ENCODE measurements around the gene LIN37. TPM values are rescaled to one million over a fixed set of nuclear protein-coding genes. Genes with fewer than 3 reads are reported as not detected.

The LIN37 gene
- total and polyA plus RNA-seq, 2 experiments from 2014 or later: 4.3 to 6.8 TPM

DNA sequence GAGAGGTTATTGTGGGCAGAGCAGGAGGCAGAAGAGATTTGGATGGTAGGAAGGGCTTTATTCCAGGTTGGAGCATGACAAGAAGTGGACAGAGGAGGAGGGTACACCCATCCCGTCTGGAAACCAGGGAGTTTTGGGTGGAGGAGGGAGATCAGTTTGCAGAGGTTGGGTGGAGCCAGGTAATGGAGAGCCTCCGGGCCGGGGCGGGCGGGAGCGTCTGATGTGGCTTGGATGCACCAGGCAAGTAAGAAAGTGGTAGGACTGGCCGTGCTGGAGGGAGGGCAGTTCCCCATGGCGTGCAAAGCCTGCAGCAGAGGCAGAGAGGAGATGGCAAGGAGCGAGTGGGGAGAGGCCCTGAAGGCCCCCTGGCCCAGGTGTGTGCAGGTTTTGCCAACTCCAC lies 17.0 kb upstream of the LIN37 start:
- Histone ChIP-seq H3K27ac (ENCODE audit: low read depth) (no peak overlapping the region), H2AFZ (no peak overlapping the region), H3K27me3 (ENCODE audit: insufficient read depth) (no peaks in the 10 kb centered on the region), H3K4me3 (no peak overlapping the region), H3K4me2 (no peak overlapping the region), H3K79me2 (replicated peaks; ENCODE audit: insufficient read depth) (no peaks in the 10 kb centered on the region), H3K9me2 (ENCODE audit: insufficient read depth) (no peaks in the 10 kb centered on the region), H3F3A (replicated peaks; ENCODE audit: low read depth) (no peaks in the 10 kb centered on the region), H3K4me1 (ENCODE audit: insufficient read depth) (no peaks in the 10 kb centered on the region), H3K36me3 (ENCODE audit: insufficient read depth) (peaks cover 6% of the 10 kb centered on the region; the same call in 1 of the 2 replicates), H4K20me1 (replicated peaks; ENCODE audit: insufficient read depth) (peaks cover 5% of the 10 kb centered on the region)
- Mint-ChIP-seq H3K4me1 (no peaks in the 10 kb centered on the region), H3K9me3 (no peaks in the 10 kb centered on the region; the same call in 2 of the 3 replicates), H3K27ac (no peak overlapping the region; the same call in 1 of the 2 replicates), H3K4me3 (no peak overlapping the region), H3K36me3 (ENCODE audit: low read depth) (peaks cover 70% of the 10 kb centered on the region), H3K27me3 (ENCODE audit: insufficient read depth, low read depth, poor library complexity) (peaks cover 12% of the 10 kb centered on the region)
- no peak for TF ChIP-seq ZNF114 (CRISPR knock-in tag; IDR thresholded peaks at IDR 0.05)
- TF ChIP-seq POLR2AphosphoS5 (IDR thresholded peaks at IDR 0.05; ENCODE audit: low read depth): no peak
- no peak for TF ChIP-seq STAT1 (IDR thresholded peaks at IDR 0.05; ENCODE audit: unreplicated experiment)
- TF ChIP-seq, protein P1, sequence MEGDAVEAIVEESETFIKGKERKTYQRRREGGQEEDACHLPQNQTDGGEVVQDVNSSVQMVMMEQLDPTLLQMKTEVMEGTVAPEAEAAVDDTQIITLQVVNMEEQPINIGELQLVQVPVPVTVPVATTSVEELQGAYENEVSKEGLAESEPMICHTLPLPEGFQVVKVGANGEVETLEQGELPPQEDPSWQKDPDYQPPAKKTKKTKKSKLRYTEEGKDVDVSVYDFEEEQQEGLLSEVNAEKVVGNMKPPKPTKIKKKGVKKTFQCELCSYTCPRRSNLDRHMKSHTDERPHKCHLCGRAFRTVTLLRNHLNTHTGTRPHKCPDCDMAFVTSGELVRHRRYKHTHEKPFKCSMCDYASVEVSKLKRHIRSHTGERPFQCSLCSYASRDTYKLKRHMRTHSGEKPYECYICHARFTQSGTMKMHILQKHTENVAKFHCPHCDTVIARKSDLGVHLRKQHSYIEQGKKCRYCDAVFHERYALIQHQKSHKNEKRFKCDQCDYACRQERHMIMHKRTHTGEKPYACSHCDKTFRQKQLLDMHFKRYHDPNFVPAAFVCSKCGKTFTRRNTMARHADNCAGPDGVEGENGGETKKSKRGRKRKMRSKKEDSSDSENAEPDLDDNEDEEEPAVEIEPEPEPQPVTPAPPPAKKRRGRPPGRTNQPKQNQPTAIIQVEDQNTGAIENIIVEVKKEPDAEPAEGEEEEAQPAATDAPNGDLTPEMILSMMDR (conservative IDR thresholded peaks at IDR 0.05; ENCODE audit: low read depth in 2 of 2): no peak
- no peak for TF ChIP-seq EZH2 (IDR thresholded peaks at IDR 0.05; ENCODE audit: low read depth, unreplicated experiment)
- TF ChIP-seq REST (IDR thresholded peaks at IDR 0.05; ENCODE audit: unreplicated experiment): no peak
- TF ChIP-seq NANOG (IDR thresholded peaks at IDR 0.05; ENCODE audit: borderline replicate concordance): no peak
- no peak for TF ChIP-seq JUNB (IDR thresholded peaks at IDR 0.05; ENCODE audit: unreplicated experiment)
- no peak for ATAC-seq
- DNase-seq (ENCODE audit: low spot score): no peak

- no peak overlapping the region for H3K27ac Mint-ChIP-seq
- H3K4me1 Mint-ChIP-seq: no peaks in the 10 kb centered on the region
- Histone ChIP-seq H3K79me2 (replicated peaks; ENCODE audit: insufficient read depth) (no peaks in the 10 kb centered on the region), H3K27ac (ENCODE audit: low read depth) (no peak overlapping the region), H3K4me3 (no peak overlapping the region), H3K4me2 (no peak overlapping the region), H4K20me1 (replicated peaks; ENCODE audit: insufficient read depth) (peaks cover 5% of the 10 kb centered on the region), H3K4me1 (ENCODE audit: insufficient read depth) (no peaks in the 10 kb centered on the region), H3K27me3 (ENCODE audit: insufficient read depth) (no peaks in the 10 kb centered on the region), H3K36me3 (ENCODE audit: insufficient read depth) (peaks cover 7% of the 10 kb centered on the region; the same call in 1 of the 2 replicates), H3F3A (replicated peaks; ENCODE audit: low read depth) (no peaks in the 10 kb centered on the region), H3K9me2 (ENCODE audit: insufficient read depth) (no peaks in the 10 kb centered on the region), H2AFZ (no peak overlapping the region)
- peaks cover 71% of the 10 kb centered on the region for H3K36me3 Mint-ChIP-seq (ENCODE audit: low read depth)
- TF ChIP-seq STAT1 (IDR thresholded peaks at IDR 0.05; ENCODE audit: unreplicated experiment): no peak
- no peak for TF ChIP-seq ETS1 (IDR thresholded peaks at IDR 0.05)
- no peak for TF ChIP-seq EZH2phosphoT487 (IDR thresholded peaks at IDR 0.05; ENCODE audit: unreplicated experiment)
- TF ChIP-seq EZH2 (IDR thresholded peaks at IDR 0.05; ENCODE audit: low read depth, unreplicated experiment): no peak
- TF ChIP-seq, protein P1 (conservative IDR thresholded peaks at IDR 0.05; ENCODE audit: low read depth in 2 of 2): no peak
- no peak overlapping the region for H3K4me3 Mint-ChIP-seq
- ATAC-seq (no peak), DNase-seq (ENCODE audit: low spot score) (no peak)
- no peaks in the 10 kb centered on the region; the same call in 2 of the 3 replicates for H3K9me3 Mint-ChIP-seq
- H3K27me3 Mint-ChIP-seq (ENCODE audit: insufficient read depth, low read depth, poor library complexity): peaks cover 12% of the 10 kb centered on the region
These were observed 16.5 kb upstream of the LIN37 start for GRCh38 chr19:35731779-35732405.

Measured in GM23338 (cell line).